SH-SY5Y (cell line): ENCODE results near the gene BCKDHA.

Experiments
- GATA2 ChIP-seq: IDR thresholded peaks from 2 replicates; pipeline ENCODE4 v1.6.1; 2011; ENCODE audit warnings: mild to moderate bottlenecking, low read depth, low read length
- GATA3 ChIP-seq: IDR thresholded peaks from 2 replicates; pipeline ENCODE4 v1.6.1; 2011; ENCODE audit warnings: low read depth, mild to moderate bottlenecking, low read length, moderate library complexity

DNA sequence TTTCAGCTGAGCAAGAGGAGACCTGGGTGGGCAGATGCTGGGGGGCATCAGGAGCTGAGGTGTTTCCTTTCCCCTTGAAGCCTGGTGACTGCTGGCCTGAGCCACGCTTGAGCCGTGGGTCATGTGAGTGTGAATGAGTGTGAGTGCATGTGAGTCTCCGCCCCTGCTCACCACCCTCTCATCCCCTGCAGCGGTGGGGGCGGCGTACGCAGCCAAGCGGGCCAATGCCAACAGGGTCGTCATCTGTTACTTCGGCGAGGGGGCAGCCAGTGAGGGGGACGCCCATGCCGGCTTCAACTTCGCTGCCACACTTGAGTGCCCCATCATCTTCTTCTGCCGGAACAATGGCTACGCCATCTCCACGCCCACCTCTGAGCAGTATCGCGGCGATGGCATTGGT lies 24.4 kb downstream of the BCKDHA start:
- TF ChIP-seq GATA3, result no peak
- TF ChIP-seq GATA2, result no peak
